NCI-H2227 (cell line): ENCODE results near the gene TBC1D3B.
A peak's percentile ranks its signal among the peaks of the same experiment; 100 is the strongest.
"Not testable (repeated sequence)": the region's sequence is repeated elsewhere in the genome, so short reads cannot be mapped to it uniquely, and the experiment has no call there.

Experiments used
- DNase-seq: peaks from one replicate; lab custom pipeline; 2025; ENCODE audit not compliant: unreplicated experiment; lab: John Stamatoyannopoulos, UW

TBC1D3B gene

DNA sequence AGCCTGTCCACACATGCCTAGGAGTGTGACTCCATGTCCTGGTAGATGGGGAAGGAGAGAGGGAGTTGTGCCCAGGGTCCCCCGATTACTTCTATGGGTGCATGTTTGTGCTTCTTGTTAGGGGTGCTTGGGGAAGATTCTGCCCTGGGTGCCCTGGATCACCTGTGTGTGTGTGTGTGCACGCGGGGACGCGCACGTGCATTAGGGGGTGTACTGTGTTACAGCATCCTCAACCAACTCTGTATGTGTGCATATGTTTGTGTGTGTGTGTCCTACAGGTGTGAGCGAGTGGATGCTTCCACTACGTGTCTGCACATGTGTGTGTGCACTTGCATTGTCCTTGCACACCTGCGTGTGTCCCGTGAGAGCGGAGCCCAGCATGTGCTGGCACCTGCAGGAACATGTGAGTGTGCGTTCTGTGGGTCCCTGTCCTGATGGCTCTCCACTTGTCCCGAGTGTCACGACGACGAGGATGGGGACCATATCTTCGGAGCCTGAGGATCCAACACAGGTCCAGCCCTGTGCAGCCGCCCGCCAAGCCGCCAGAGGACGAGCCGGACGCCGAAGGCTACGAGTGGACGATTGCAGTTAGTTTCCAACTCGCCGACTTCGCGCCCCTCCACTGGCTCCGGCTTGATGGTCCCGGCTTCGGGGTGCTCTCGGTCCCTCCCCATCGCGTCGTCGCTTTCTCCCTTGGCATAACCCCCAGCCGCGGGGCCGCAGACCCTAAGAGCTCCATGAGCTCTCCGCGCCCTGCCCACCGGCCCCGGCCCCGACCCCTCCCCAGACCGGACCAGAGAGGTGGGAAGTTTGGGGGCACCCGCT, 6.0 kb upstream of the TBC1D3B start:
- no peak for DNase-seq

GRCh38 chr17:36181446-36182175, 5.2 kb upstream of the TBC1D3B start:
- not testable (repeated sequence) for DNase-seq

DNA sequence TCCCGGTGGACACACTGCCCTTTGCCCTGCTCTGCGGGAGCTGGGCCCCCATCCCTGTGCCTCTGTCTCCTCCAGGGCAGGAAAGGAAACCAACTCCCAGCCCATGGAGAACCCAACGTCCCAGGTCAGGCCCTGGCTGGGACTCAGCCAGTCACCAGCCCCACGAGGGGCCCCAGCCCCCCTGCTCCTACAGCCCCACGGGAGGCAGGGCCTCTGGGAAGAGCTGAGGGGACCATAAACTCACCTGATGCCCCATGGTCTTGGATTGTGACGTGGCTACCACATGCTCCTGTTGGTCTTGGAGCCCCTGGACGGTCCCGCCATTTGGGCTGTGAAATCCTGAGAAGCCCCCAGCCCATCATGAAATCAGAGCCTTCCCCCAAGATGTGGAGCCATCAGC, 7.6 kb downstream of the TBC1D3B start:
- not testable (repeated sequence) for DNase-seq

DNA sequence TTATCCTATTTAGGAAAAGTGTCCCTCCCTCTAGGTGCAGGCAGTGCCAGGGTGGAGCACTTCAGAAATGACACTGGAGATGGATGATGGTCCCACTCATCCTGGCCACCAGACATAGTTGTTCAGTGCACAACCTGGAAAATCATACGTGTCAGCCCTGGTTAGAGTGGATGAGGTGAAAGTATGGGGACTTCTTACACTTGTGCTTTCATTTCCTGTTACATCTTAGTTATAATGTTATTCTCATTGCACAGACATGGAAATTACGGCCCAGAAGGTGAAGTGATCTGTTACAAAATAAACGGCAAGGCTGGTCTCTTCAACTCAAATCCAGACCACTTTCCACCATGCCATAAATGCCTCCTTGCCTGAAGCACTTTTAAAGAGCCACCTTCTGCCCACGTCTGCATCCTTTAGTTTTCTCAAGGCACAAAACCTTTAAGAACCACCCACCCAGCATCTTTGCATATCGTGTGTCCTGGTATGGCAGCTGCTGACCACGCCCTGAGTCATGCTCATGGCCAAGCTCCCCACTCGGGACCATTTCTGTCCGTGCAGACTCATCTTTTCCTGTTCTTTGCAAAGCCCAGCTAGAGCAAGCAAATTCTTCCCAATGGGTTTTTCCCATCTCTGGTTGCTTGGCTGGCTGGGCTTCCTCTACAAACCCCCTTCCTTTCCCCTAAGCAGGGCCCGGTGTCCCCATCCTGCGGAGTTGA, 22.4 kb downstream of the TBC1D3B start:
- no peak for DNase-seq

- no peak for DNase-seq
Observed at GRCh38 chr17:36152639-36153120, 23.8 kb downstream of the TBC1D3B start.

DNA sequence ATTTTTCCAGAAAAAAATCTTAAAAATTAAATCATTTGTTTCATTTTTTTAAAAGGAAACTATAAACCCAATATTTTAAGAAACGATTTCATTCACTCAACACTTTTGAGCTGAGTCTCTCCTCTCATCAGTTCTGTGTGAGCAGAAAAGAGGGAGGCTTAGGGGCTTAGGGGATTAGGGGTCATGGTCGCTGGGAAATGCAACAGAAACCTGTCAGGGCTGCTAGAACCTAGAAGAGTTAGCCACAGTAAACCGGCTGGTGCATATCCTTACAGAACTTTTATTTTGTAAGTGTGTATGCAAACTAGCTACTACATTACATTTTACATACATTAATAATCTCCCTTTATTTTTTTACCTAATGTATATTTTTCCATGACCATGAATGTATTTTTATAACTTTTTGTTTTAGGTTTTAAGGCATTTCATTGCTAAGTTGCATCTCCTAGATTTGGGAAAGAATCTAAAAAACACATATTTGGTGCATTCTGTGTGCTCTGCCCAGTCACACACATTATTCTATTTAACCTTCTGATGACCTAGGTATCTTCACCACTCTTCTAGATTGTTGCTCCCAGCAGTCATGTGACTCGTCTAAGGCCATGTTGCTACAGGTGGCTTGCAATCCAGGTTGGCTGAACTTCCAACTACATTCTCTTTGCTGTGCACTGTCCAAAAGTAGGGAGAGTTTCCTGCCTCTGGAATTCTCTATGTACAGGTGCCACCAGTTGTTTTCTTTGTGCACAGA, 24.4 kb downstream of the TBC1D3B start:
- DNase-seq, result no peak

- no peak for DNase-seq
Observed at GRCh38 chr17:36149296-36149820, 27.1 kb downstream of the TBC1D3B start.

DNA sequence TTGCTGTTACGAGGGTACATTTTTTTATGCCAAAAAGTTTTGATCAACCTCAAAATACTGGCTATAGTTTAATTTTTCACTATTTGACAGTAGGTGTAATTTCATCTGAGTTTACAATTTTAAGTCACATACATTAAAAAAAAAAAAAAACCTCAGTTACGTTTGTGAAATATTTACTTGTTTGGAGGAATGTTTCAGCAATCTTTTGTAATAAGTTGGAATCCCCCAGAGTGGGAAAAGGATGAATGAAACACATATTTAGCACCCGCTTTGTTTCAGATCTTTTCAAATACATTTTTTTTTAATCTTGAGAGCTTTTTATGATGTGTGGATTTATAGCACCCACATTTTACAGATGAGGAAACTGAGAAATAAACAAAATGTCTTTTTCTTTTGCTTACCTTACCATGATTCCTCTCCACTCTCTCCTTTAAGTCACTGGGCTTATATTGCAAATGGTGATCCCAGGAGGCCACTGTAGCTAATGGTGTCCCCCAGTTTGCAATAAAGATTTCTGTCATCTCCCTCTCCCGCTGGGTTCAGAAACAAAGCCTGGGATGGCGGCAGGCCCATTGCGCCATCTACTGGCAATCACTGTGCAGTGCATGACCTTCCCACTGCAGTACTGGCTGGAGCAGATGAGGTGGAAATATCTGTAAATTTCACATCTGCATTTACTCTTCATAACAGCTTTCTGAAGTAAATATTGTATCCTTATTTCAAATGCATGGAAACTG, 27.7 kb downstream of the TBC1D3B start:
- DNase-seq, result peak; percentile 41

DNA sequence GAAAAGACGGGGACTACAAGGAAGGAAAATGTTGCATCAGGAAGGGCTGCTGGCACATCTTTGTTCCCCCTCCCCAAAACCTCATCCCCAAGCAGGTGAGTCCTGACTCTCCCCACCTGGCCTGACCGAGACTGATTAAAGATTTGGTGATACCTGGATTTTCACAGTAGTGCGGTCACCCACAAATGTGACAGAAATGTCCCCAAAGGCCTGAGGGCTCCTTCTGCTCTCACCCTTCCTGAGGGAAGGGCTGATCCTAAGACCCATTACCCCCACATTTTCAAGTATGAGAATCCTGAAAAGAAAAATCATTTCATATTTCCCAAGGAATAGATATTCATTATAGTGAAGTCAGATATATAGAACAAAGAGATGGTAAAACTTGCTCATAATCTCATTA, 28.8 kb downstream of the TBC1D3B start:
- no peak for DNase-seq

GRCh38 chr17:36144981-36145729, 31.3 kb downstream of the TBC1D3B start:
- no peak for DNase-seq

- DNase-seq, result no peak
Observed at GRCh38 chr17:36144014-36144413, 32.4 kb downstream of the TBC1D3B start.

- no peak for DNase-seq
Observed at GRCh38 chr17:36142806-36143205, 33.6 kb downstream of the TBC1D3B start.

DNA sequence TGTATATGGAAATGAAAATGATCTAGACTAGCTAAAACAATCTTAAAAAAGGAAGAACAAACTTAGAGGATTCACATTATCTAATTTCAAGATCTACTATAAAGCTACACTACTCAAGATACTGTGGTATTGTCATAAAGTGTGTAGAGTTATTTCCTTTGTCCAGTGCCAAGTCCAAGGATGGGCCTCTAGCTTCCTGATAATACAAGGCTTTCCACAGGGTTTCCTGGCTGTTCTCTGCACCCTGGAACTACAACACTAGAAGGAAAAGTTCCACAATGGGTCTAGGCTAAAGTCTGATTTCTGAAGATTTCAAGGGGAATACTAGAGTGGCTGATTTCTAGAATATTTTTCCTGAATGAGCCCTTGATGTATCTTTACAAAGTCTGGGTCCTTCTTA, 34.2 kb downstream of the TBC1D3B start:
- no peak for DNase-seq

DNA sequence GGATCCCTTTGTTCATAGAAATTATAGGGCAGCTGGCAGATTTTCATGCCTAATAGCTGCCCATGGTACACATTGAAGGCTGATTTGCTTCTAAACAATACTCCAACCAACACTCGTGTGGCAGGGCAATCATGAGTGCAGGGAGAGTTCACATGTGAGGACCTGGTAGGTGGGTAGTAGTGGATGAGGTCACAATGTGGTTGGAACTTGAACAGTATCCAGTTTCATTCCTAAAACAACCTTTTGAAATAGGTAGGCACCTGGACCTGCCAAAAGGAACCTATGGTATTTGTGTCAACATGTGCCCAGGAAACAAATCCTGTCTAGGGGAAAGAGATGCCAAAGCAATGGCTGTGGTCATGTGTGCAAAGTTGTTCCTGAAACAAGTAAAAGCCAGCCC, 40.0 kb downstream of the TBC1D3B start:
- DNase-seq, result no peak

- no peak for DNase-seq
Observed at GRCh38 chr17:36136036-36136435, 40.4 kb downstream of the TBC1D3B start.

DNA sequence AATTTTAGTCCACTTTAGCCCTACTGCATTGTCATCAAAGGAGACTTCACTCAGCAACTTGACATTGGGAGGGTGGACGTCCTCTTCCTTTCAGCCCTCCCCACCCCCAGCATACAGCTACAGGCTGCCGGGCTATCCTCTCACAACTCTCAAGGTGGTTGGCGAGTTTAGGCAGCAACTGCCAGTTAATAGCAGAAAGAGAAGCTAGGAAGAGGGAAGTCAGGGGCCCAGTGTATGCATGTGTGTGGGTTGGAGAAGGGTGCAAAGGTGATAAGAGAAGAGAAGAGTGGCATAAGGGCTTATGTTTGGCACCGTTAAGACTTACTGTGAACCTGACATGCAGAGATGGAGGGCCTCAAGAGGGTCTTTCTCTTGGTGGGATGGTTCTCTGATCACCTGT, 41.0 kb downstream of the TBC1D3B start:
- DNase-seq, result no peak

DNA sequence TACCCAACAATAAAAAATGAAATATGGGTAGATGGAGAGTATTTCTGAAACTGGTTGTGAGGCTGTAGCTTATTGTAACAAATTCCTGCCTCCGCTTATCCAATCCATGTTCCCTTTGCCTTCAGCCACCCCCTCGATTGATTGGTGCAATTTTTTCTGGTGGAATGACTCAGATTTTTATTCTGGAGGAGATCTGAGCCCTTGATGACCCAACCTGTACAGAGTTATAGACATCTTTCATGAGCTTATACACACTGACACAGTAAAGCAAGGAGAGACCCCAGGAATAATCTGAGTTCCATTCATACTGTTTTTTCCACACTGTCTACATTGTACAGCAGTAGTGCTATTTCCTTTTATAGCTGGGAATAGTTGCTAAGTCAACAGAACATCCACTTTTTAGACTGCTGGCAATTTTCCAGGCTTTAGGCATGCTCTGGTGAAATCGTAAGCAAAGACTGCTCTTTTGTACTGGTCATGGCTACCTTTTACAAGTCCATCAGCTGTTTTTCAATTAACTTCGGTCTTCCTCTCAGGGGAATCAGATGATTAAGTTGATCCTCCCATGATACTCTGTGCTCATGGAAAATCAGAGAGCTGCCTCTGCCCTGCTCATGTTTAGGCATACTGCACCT, 42.7 kb downstream of the TBC1D3B start:
- DNase-seq, result no peak

DNA sequence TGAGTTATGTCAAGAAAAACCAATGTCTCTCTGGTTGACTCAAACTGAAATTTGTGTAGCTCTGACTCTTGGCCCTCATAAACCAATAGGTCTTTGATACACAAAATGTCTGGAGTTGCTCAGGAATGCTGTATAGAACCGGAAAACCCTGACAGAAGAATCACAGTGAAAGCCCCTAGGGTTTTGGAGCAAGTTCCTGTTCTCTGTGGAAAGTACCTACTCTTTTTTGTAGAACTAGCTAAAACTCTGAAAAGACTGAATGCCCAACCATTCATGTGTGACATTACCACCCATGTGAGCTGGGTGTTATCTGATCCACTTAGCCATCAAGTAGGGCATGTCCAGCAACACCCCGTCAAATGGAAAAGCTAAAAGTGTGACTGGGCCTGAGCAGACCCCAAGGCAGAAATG, 44.0 kb downstream of the TBC1D3B start:
- DNase-seq, result no peak

DNA sequence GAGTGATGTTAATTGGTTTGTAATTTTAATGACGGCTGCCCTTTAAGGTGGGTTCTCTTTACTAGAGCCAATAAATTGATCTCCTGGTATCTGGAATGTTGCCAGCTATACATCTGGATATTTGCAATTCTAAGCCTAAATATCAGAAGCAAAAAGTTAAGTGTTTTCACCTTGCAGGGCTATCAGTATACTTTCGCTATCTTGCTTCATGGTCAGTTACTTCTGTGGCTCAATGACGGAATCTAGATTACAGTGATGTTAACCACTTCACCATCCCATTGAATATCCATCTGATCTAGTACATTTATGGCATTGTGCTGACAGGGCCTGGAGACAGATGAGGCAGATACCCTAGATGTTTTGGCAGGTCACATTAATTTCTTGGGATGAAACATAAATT, 44.5 kb downstream of the TBC1D3B start:
- DNase-seq, result no peak
